Measurements from ENCODE around the gene OR2V2. TPM values are rescaled to one million over a fixed set of nuclear protein-coding genes. Genes with fewer than 3 reads are reported as not detected.
"Not testable (repeated sequence)": the region's sequence is repeated elsewhere in the genome, so short reads cannot be mapped to it uniquely, and the experiment has no call there.

OR2V2 gene
- total RNA-seq, 1 donor from 2014 or later, result not detected

DNA sequence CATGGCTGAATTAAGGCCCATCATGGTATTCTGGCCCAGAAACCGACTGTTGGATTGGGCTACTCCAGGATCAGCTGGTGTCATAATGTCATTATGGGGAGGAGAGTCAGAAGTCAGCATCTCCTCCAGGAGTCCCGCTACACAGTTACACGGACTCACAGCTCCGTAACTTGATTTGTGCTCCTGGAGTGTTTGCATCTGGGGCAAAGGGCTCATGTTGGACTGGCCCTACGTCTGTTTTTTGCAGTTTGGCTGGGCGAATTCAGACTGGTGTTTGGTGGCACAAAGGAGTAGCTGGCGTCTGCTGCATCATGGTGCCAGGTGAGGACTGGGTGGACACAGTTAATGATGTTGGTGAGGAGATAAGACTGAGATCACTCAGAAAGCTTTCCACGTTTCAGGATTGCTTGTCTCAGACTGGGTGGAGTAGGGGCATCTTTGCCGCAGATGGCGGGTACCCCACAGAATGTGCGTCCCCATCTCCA is 47.7 kb upstream of the OR2V2 start:
- DNase-seq (ENCODE audit: low read depth) (no peak), FAIRE-seq (no peak)
- Mint-ChIP-seq H3K9me3 (ENCODE audit: unreplicated experiment) (peaks cover 7% of the 10 kb centered on the region), H3K27ac (ENCODE audit: unreplicated experiment) (peak overlapping the region; percentile 72), H3K27me3 (ENCODE audit: low read depth, unreplicated experiment) (peaks cover 28% of the 10 kb centered on the region), H3K36me3 (ENCODE audit: low read depth, unreplicated experiment) (peaks cover 3% of the 10 kb centered on the region), H3K4me1 (ENCODE audit: low read depth, unreplicated experiment) (no peaks in the 10 kb centered on the region), H3K4me3 (ENCODE audit: unreplicated experiment) (peak overlapping the region; percentile 40)
- Histone ChIP-seq H3K36me3 (ENCODE audit: insufficient read depth, low read length) (no peaks in the 10 kb centered on the region), H3K4me3 (ENCODE audit: insufficient read depth, low read depth, low read length) (no peak overlapping the region), H3K9ac (ENCODE audit: low read length) (no peak overlapping the region), H3K27ac (ENCODE audit: low read depth, low read length) (no peak overlapping the region), H3K27me3 (ENCODE audit: insufficient read depth, low read length) (peaks cover 15% of the 10 kb centered on the region), H2AFZ (ENCODE audit: low read depth, low read length) (no peak overlapping the region), H4K20me1 (ENCODE audit: insufficient read depth, low read length) (no peaks in the 10 kb centered on the region), H3K9me3 (ENCODE audit: insufficient read depth, low read depth, low read length) (no peaks in the 10 kb centered on the region), H3K4me1 (ENCODE audit: insufficient read depth, low read length) (no peaks in the 10 kb centered on the region), H3K79me2 (ENCODE audit: insufficient read depth, low read length) (no peaks in the 10 kb centered on the region), H3K4me2 (ENCODE audit: low read length) (no peak overlapping the region)
- TF ChIP-seq CTCF (IDR thresholded peaks at IDR 0.05; ENCODE audit: insufficient read depth, low read depth, low read length), result no peak
- TF ChIP-seq EZH2 (IDR thresholded peaks at IDR 0.05; ENCODE audit: insufficient read depth, low read length), result no peak

GRCh38 chr5:181100121-181100875 is 47.1 kb upstream of the OR2V2 start:
- Mint-ChIP-seq H3K36me3 (ENCODE audit: low read depth, unreplicated experiment) (peaks cover 3% of the 10 kb centered on the region), H3K4me1 (ENCODE audit: low read depth, unreplicated experiment) (no peaks in the 10 kb centered on the region), H3K27me3 (ENCODE audit: low read depth, unreplicated experiment) (peaks cover 28% of the 10 kb centered on the region), H3K9me3 (ENCODE audit: unreplicated experiment) (peaks cover 7% of the 10 kb centered on the region), H3K27ac (ENCODE audit: unreplicated experiment) (peak overlapping the region; percentile 26), H3K4me3 (ENCODE audit: unreplicated experiment) (no peak overlapping the region)
- no peak for FAIRE-seq
- H3K4me3 ChIP-seq (ENCODE audit: insufficient read depth, low read depth, low read length), result no peak overlapping the region
- DNase-seq (ENCODE audit: low read depth), result no peak
- peak overlapping the region; percentile 59 for H3K4me2 ChIP-seq (ENCODE audit: low read length)
- no peaks in the 10 kb centered on the region for H4K20me1 ChIP-seq (ENCODE audit: insufficient read depth, low read length)
- H3K79me2 ChIP-seq (ENCODE audit: insufficient read depth, low read length), result no peaks in the 10 kb centered on the region
- peaks cover 15% of the 10 kb centered on the region for H3K27me3 ChIP-seq (ENCODE audit: insufficient read depth, low read length)
- H2AFZ ChIP-seq (ENCODE audit: low read depth, low read length), result no peak overlapping the region
- no peaks in the 10 kb centered on the region for H3K4me1 ChIP-seq (ENCODE audit: insufficient read depth, low read length)
- no peak for TF ChIP-seq EZH2 (IDR thresholded peaks at IDR 0.05; ENCODE audit: insufficient read depth, low read length)
- no peak for TF ChIP-seq CTCF (IDR thresholded peaks at IDR 0.05; ENCODE audit: insufficient read depth, low read depth, low read length)
- no peak overlapping the region for H3K9ac ChIP-seq (ENCODE audit: low read length)
- no peak overlapping the region for H3K27ac ChIP-seq (ENCODE audit: low read depth, low read length)
- H3K9me3 ChIP-seq (ENCODE audit: insufficient read depth, low read depth, low read length), result no peaks in the 10 kb centered on the region
- H3K36me3 ChIP-seq (ENCODE audit: insufficient read depth, low read length), result no peaks in the 10 kb centered on the region

DNA sequence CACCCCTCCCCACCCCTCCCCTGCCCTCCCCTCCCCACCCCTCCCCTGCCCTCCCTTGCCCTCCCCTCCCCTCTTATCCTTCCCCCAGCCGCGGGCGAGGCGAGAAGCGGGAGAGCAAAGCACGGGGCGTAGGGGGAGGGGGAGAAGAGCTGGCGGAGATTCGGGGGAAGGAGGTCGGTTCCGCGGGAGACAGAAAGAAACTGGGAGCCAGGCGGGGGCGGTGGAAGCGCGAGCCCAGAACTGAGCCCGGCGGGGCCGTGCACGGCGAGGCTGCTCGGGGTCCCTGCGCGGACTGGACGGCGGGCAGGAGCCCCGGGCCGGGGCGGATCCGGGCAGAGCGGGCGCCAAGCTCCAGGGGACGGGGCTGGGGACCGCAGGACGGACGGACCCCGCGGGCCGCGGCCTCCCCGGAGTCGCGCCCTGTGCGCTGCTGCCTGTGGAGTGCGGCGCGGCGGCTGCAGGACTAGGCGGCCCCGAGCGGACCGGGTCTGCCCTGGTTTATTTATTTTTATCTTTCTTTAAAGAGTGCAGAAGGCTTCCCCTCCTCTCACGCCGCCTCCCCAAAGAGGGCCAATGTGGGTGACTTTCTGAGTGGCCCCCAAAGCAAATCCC is 46.2 kb upstream of the OR2V2 start:
- H3K27me3 Mint-ChIP-seq (ENCODE audit: low read depth, unreplicated experiment), result peaks cover 35% of the 10 kb centered on the region
- H3K4me1 ChIP-seq (ENCODE audit: insufficient read depth, low read length); H4K20me1 ChIP-seq (ENCODE audit: insufficient read depth, low read length); H3K79me2 ChIP-seq (ENCODE audit: insufficient read depth, low read length); H3K27ac Mint-ChIP-seq (ENCODE audit: unreplicated experiment); H3K9me3 ChIP-seq (ENCODE audit: insufficient read depth, low read depth, low read length); H3K4me3 Mint-ChIP-seq (ENCODE audit: unreplicated experiment); H3K36me3 ChIP-seq (ENCODE audit: insufficient read depth, low read length); H3K9me3 Mint-ChIP-seq (ENCODE audit: unreplicated experiment); H2AFZ ChIP-seq (ENCODE audit: low read depth, low read length); DNase-seq (ENCODE audit: low read depth); FAIRE-seq; H3K9ac ChIP-seq (ENCODE audit: low read length); H3K4me2 ChIP-seq (ENCODE audit: low read length); H3K4me3 ChIP-seq (ENCODE audit: insufficient read depth, low read depth, low read length); H3K4me1 Mint-ChIP-seq (ENCODE audit: low read depth, unreplicated experiment); H3K27ac ChIP-seq (ENCODE audit: low read depth, low read length); H3K36me3 Mint-ChIP-seq (ENCODE audit: low read depth, unreplicated experiment): not testable (repeated sequence)
- H3K27me3 ChIP-seq (ENCODE audit: insufficient read depth, low read length), result peaks cover 18% of the 10 kb centered on the region

GRCh38 chr5:181101930-181102674 is 45.3 kb upstream of the OR2V2 start:
- not testable (repeated sequence) for H3K27ac ChIP-seq (ENCODE audit: low read depth, low read length); H3K9ac ChIP-seq (ENCODE audit: low read length); H3K9me3 Mint-ChIP-seq (ENCODE audit: unreplicated experiment); H3K4me2 ChIP-seq (ENCODE audit: low read length); H3K36me3 Mint-ChIP-seq (ENCODE audit: low read depth, unreplicated experiment); H3K4me1 ChIP-seq (ENCODE audit: insufficient read depth, low read length); H3K79me2 ChIP-seq (ENCODE audit: insufficient read depth, low read length); H3K4me3 Mint-ChIP-seq (ENCODE audit: unreplicated experiment); H4K20me1 ChIP-seq (ENCODE audit: insufficient read depth, low read length); H2AFZ ChIP-seq (ENCODE audit: low read depth, low read length); DNase-seq (ENCODE audit: low read depth); H3K36me3 ChIP-seq (ENCODE audit: insufficient read depth, low read length); H3K27ac Mint-ChIP-seq (ENCODE audit: unreplicated experiment); H3K4me3 ChIP-seq (ENCODE audit: insufficient read depth, low read depth, low read length); H3K9me3 ChIP-seq (ENCODE audit: insufficient read depth, low read depth, low read length); H3K4me1 Mint-ChIP-seq (ENCODE audit: low read depth, unreplicated experiment)
- H3K27me3 ChIP-seq (ENCODE audit: insufficient read depth, low read length), result peaks cover 18% of the 10 kb centered on the region
- H3K27me3 Mint-ChIP-seq (ENCODE audit: low read depth, unreplicated experiment), result peaks cover 39% of the 10 kb centered on the region
- FAIRE-seq, result peak; percentile 99
